NCI-H460 (cell line): Measurements from ENCODE around the gene FLOT1. TPM values are rescaled to one million over a fixed set of nuclear protein-coding genes. Genes with fewer than 3 reads are reported as not detected.
"Not testable (repeated sequence)": the region's sequence is repeated elsewhere in the genome, so short reads cannot be mapped to it uniquely, and the experiment has no call there.

Experiments
- DNase-seq: peaks from one replicate; pipeline ENCODE4 v3.0.0-alpha.2; 2016; ENCODE audit warnings: low read depth; ENCODE audit errors: extremely low read depth
- total RNA-seq: library from RNA; depleted of rRNA; stranded (reverse); fragments of >200 nt; shearing (Covaris generic); gene quantifications from 2 replicates; pipeline ENCODE4 v1.2.3, GENCODE V29; 2014

FLOT1 gene
- total RNA-seq, 1 experiment from 2014 or later: 137 TPM

DNA sequence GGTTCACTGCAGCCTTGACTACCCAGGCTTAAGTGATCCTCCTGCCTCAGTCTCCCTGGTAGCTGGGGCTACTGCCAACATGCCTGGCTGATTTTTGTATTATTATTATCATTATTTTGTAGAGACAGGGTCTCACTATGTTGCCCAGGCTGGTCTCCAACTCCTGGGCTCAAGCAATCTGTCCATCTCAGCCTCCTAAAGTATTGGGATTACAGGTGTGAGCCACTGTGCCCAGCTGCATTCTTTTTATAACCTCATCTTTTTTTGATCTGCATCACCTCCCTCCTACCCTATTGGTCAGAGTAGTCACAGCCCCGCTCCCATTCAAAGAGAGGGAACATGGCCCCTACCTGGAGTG, 25.4 kb upstream of the FLOT1 start:
- DNase-seq: no peak

DNA sequence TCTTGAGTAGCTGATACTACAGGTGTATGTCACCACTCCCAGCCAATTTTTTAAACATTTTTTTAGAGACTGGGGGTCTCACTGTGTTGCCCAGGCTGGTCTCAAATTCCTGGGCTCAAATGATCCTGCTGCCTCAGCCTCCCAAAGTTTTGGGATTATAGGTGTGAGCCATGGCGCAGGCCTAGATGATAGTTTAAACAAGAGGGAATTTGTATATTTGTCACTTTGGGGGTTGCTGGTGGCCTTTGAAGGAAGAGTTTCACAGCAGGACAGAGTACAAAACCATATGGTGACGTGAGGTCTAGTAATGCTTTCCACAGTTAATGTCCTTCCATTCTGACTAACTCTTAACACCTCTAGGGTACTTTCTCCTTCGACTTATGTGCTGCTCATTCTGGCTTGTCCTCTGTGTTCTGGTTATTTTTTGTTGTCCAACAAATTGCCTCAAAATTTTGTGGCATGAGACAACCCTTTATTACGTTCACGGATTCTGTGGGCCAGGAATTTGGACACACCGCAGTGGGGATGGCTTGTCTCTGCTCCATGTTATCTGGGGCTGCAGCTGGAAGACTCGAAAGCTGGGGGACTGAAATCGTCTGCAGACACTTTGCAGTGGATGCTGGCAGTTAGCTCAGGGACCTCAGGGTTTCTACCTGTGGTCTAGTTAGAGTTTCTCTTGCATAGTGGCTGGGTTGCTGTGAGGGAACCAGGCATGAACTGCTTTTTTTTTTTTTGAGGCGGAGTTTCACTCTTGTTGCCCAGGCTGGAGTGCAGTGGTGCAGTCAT, 24.9 kb upstream of the FLOT1 start:
- DNase-seq: no peak

DNA sequence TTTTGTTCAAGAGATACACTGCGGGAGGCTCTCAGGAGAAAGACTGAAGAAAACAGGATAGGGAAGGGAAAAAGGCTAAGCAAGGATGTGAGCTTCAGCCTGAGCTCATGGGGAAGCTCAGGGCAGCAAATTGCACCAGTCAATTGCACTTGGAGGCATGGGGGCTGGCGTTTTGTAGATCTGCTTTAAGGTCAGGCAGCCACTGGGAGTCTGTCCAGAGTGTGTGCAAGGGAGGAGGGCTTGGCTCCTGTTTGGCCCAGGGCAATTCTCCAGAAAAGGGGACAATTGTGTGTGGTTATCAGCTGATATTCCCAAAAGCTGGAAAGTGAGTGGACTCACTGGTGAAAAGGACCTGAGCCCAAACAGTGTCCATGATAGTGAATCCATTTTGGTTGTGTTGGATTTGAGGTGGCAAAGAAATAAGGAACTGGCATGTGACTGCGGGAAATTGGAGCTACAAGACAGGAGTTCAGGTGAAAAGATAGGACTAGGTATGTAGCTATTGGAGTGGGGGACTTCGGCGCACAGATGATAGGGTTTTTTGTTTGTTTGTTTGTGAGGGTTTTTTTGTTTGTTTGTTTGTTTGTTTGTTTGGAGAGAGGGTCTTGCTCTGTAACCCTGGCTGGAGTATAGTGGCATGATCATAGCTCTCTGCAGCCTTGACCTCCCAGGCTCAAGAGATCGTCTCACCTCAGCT, 24.1 kb upstream of the FLOT1 start:
- DNase-seq: no peak

DNA sequence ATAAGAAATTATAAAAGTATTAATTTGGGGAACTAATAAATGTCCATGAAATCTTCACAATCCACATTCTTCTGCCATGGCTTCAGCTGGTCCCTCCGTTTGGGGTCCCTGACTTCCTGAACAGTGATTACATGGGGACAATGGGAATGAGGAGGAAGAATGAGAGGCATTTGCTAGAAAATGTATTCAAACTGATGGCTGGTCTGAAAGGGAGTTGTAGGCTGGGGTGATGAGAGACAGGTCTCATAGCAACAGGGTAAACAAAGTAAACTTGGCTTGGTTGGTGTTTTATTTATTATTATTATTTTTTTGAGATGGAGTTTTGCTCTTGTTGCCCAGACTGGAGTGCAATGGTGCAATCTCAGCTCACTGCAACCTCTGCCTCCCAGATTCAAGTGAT, 23.0 kb upstream of the FLOT1 start:
- not testable (repeated sequence) for DNase-seq

DNA sequence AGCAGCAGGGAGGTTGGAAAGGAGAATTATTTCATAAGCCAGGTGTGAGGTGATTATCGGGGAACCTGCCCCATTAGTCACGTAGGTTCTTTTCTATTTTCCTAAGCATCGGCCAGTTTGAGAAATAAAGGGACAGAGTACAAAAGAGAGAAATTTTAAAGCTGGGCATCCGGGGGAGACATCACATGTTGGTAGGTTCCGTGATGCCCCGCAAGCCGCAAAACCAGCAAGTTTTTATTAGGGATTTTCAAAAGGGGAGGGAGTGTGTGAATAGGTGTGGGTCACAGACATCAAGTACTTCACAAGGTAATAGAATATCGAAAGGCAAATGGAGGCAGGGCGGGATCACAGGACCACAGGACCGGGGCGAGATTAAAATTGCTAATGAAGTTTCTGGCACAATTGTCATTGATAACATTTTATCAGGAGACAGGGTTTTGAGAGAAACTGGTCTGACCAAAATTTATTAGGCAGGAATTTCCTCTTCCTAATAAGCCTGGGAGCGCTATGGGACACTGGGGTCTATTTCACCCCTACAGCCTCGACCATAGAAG, 22.1 kb upstream of the FLOT1 start:
- DNase-seq: not testable (repeated sequence)

DNA sequence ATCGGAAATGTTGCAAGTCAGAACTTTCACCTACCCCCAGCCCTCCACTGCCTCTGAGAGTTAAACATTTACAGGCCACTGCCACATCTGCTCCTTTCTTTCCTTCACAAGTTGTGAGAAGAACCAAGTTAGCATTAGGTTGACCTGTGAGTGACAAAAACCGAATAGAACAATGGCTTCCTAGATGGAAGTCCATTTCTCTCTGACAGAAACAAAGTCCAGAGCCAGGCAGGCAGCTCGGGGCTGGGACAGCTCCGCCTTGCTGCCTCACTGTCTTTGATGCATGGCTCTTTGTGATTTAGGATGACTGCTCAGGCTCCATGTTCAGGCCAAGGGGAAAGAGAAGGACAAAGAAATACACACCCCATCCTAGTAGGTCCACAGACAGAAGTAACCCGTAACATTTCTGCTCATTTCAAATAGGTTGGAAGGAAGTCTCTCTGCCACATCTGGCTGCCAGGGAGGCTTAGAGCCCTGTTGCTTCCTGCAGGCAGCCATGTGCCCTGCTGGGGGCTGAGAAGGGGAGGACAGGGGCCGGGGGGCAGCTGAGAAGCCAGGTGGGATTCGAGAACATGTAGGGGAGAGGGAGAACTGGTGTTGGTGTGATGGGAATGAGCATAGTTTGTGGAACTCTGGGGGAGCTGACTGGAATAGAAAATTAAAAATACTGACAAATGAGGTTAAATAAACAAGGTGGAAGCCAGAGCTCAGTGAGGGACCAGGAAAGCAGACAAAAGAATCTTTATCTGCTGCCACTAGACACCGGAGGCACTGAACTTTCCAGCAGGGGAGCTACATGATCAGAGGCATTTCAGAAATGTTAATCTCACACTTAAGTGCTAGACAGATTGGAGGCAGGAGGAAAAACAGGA, 21.4 kb upstream of the FLOT1 start:
- DNase-seq: peak; percentile 70

DNA sequence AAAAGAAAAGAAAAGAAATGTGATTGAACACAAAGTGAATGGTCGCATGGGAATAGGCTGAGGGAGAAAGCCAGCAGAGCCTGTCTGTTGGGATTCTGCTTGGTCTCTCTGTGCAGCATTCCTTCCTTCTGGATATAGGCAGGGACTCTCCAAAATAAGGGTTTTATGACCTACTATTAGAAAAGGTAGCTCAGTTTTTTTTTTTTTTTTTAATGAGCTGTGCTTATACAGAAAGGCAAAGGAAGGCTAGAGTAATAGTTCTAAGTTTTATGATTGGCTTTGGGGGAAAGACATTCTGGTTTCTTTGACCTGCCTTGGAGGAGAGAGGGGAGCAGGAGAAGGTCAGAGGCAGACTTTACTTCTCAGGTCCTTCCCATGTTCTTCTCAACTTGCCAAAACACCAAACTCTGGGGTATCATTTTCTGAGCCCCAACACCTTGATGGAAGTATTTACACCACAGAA, 20.7 kb upstream of the FLOT1 start:
- no peak for DNase-seq

DNA sequence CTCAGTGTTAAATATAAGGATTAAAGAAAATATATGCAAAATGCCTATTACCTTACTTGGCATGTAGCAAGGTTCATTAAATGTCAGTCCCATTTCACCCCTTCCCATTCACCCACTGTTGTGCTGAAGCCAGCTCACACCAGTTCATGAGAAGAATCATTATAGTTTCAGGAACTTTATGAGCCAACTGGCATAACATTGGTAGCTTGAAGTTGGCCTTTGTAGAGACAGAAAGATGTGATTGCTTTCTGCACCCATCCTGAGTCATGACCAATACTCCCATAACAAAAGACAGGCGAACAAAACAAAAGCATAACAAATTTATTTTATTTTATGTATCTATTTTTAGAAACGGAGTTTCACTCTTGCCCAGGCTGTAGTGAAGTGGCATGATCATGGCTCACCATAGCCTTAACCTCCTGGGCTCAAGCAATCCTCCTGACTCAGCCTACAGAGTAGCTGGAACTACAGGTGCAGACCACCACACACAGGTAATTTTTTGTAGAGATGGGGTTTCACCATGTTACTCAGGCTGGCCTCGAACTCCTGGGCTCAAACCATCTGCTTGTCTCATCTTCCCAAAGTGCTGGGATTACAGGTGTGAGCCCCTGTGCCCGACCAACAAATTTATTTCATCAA, 19.4 kb upstream of the FLOT1 start:
- DNase-seq: no peak

DNA sequence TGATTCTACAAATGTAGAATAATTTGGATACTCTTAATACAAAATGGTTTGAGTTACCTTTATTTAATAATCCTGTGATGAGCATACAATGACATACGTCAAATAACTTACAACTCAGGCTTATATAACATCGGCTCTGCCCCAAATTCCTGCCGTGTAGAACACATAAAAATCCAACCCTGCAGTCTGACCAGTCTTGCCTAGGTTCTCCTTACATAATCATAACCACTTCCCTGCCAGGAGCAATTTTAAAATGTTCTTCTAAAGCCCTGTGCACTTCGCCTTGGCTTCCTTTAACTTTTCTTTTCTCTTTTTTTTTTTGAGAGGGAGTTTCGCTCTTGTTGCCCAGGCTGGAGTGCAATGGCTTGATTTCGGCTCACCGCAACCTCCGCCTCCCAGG, 18.1 kb upstream of the FLOT1 start:
- no peak for DNase-seq

DNA sequence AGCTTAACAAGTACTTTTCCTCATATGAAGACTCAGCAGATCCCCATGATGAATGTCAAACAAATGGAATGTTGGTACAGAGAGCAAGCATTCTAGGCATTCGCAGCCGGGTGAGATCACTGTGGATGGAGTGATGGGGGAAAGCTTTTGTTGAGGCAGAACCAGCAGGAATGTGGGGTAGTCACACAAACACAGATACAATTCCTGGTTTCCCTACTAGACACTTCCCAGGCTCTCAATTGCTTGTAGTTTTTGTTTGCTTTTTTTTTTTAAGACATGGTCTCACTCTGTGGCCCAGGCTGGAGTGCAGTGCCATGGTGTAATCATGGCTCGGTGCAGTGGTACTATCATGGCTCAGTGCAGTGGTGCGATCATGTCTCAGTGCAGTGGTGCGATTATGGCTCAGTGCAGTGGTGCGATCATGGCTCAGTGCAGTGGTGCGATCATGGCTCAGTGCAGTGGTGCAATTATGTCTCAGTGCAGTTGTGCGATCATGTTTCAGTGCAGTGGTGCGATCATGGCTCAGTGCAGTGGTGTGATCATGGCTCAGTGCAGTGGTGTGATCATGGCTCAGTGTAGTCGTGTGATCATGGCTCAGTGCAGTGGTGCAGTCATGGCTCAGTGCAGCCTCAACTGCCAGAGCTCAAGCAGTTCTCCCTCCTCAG, 17.2 kb upstream of the FLOT1 start:
- DNase-seq: no peak

DNA sequence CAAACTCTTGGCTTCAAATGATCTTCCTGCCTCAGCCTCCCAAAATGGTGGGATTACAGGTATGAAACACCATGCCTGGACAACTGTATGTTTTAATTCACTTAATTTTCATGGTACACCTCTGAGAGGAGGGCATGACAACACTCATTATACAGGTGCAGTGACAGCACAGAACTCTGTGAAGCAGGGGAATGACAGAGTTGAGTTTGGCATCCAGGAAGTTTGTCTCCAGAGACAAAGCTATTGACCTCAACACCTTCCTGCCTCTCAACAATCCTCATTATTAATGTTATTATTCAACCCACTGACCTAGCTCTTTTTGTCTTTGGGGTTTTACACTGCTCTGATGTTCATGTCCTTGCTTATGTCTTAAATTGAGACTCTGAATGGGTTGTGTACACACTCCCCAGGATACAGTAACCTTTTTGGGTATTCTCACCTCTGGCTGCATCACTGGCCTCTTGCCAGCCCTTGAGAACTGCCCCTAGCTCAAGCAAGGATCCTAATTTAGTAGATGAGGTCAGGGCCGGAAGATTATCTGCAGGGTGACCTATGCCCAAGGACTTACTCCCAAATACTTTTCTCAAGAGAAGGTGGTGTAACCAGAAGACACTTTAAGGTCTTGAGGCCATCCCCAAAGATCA, 14.9 kb upstream of the FLOT1 start:
- no peak for DNase-seq

DNA sequence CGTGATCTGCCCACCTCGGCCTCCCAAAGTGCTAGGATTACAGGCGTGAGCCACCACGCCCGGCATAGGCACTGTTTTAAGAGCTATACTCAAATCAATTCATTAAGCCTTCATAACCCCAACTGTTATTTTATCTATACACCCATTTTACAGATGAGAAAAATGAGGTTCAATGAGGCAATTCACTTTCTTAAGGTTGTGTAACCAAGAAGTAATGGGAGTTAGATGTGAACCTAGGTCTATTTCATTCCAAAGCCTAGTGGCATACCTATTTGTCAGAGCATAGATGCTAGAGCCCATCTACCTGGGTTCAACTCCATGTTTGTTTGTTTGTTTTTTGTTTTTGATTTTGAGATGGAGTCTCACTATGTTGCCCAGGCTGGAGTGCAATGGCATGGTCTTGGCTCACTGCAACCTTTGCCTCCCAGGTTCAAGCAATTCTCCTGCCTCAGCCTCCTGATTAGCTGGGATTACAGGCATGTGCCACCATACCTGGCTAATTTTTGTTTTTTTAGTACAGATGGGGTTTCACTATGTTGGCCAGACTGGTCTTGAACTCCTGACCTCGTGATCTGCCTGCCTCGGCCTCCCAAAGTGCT, 14.0 kb upstream of the FLOT1 start:
- not testable (repeated sequence) for DNase-seq

DNA sequence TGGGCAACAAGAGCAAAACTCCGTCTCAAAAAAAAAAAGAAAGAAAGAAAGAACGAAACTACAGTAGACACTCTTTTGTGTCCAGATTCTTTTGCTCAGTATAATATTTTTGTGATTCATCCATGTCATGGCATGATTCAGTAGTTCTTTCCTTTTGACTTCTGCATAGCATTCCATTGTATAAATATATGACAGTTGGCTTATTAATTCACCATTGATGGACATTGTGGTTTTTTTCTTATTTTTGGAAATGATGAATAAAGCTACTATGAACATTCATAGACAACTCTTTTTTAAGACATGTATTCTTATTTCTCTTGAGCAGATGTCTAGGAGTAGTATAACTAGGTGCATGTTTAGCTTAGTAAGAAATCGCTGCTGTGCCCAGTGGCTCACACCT, 12.1 kb upstream of the FLOT1 start:
- DNase-seq: no peak

DNA sequence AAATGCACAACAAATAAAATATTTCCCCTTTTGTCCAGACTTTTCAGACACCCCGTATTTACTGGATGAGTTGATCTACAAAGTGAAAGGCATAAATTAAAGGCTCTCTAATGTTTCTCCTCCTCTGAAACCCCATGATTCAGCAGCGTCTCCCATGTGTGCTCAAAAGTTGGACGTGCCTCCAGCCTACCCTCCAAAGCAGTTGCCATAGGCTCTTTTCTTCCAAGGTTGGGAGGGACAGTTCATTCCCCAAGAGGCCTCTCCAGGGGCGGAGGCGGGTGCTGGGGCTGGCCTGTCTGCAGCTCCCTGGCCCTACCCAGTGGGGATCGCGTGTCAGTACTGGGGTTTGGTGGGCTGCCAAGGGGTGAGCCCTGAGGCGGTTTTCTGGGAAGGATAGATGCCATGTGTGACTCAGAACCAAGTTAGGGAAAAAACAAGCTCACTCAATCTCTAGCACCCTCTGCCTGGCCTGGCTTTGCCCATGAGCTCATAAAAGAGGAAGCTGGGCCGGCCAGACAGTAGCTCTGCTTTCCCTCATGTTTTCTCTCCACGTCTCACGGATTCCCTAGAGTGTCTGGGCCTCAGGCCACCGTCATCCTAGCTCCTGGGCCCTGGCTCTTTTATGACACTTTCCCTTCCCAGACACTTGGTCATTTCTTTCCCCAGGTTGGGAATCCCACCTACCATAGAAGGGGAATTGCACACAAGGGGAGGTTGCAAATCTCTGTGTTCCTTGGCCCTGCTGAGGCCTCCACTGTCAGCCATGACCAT, 9.9 kb upstream of the FLOT1 start:
- peak; percentile 95 for DNase-seq

DNA sequence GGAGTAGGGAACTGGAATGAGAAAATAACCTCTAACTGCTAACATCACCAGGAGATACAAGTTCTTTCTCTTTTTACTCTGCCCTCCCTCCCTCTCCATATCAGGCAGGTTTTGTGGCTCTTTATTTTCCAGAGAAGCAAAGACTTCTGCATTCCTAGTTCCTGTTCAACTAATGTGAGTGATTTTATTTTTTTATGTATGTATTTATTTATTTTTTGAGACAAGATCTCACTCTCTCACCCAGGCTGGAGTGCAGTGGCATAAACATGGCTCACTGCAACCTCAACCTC, 7.8 kb upstream of the FLOT1 start:
- no peak for DNase-seq

DNA sequence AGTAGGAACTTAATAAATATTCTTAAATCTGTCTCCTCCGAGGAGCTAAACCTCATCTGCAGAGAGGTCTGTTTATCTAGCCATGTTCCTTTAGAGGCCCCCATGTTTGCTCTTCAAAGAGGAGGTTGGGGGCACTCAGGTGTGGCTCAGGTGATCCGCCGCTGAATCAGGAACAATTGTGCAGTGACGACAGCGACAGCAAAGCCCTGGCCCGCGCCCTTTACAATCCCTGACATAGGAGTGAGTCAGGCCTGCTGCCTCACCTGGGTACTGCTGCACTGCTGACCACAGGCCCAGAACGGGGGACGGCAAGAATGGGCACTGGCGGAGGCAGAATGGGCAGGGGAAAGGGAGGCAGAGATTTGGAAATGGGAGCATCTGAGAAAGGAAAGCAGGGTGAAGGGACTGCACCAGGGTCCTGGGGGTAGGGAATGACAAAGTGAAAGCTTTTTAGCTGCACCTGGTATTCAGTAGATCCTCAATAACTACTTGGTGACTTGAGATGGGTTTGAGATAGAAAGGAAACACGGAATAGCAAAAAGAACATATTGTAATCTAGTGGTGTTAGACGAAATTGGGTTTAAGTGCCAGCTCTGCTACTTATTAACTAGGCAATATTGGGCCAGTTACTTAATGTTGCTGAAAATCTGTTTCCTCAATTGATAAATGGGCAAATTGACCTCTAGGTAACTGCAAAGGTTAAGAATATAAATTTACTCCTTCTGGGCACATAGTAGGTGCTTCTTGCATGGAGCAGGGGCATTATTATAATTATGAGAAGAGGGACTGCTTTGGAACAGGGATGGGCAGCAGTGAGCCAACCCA, 7.3 kb upstream of the FLOT1 start:
- DNase-seq: no peak

DNA sequence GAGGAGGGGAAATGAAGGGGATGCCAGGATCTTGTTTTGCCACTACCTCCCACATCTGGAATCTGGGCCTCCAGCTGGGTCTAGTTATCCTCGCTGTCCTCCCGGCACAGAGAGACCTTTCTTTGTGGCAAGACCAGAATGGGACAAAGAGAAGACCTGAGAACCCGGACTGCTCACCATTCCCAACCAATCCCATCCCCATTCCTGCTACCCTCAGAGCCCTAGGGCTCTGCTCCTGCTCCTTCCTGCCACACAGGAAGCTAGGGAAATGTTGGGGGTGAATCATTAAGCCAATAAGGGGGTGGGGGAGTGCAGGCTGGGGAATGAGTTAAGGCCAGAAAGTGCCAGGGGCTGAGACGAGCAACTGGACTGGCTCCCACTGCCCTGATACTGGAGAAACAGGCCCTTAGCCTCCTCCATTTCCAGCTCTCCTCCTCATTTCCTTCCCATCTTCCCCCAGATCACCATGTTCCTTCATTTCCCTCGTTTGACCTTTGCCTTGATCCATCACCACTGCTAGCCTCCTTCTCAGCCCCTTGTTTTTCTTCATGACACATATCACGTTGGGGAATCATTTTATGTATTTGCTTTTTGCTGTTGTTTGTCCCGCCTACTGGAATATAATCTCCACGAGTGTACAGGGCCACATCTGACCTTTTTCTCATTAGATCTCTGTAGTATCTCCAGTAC, 6.5 kb upstream of the FLOT1 start:
- no peak for DNase-seq
